Caco-2 (cell line): Measurements from ENCODE around the gene PDS5B. TPM values are rescaled to one million over a fixed set of nuclear protein-coding genes. Genes with fewer than 3 reads are reported as not detected.

Experiments
- BruUV-seq: library from RNA; stranded (reverse); fragments of 400-500 nt; replicated peaks from 2 replicates; lab custom pipeline; 2021; lab: Mats Ljungman, UMichigan
- CTCF ChIA-PET: fragments of 300-600 bp; sonication (Branson Sonifier 250); formaldehyde crosslinking; loops from one replicate; lab custom pipeline; 2022; ENCODE audit warnings: antibody characterized with exemption; lab: Charles Lee
- POLR2A ChIA-PET: fragments of 300-600 bp; sonication (Branson Sonifier 250); formaldehyde crosslinking; loops from one replicate; lab custom pipeline; 2022; ENCODE audit warnings: antibody characterized with exemption; lab: Charles Lee
- DNase-seq, 2 experiments: peaks; one replicate each; pipeline versions ENCODE4 v3.0.0 to v3.0.0-alpha.2; 2020 to 2022
- H3K27me3 ChIP-seq: replicated peaks from 2 replicates; pipeline ENCODE4 v1.6.0; 2011; ENCODE audit warnings: low read length; ENCODE audit not compliant: control insufficient read depth, insufficient read depth
- H3K36me3 ChIP-seq: 2 replicates; pipeline ENCODE4 v1.5.1; 2011; ENCODE audit warnings: low read length; ENCODE audit not compliant: control insufficient read depth, insufficient read depth
- H3K4me1 ChIP-seq: fragments of 250-450 bp; sonication (Bioruptor Pico); 2 replicates; pipeline ENCODE4 v1.5.1; 2020; ENCODE audit warnings: mild to moderate bottlenecking
- H3K4me3 ChIP-seq: 2 replicates; pipeline ENCODE4 v1.5.1; 2011; ENCODE audit warnings: low read depth, mild to moderate bottlenecking, control low read depth, low read length
- H3K9me3 ChIP-seq: fragments of 250-450 bp; sonication (Bioruptor Pico); 2 replicates; pipeline ENCODE4 v1.5.1; 2020; ENCODE audit warnings: mild to moderate bottlenecking, moderate library complexity
- H3K27ac Mint-ChIP-seq: one replicate; pipeline ENCODE4 v1.8.0; 2022; ENCODE audit warnings: mixed read lengths; ENCODE audit not compliant: unreplicated experiment
- H3K27me3 Mint-ChIP-seq: one replicate; pipeline ENCODE4 v1.8.0; 2022; ENCODE audit warnings: mixed read lengths; ENCODE audit not compliant: insufficient read depth, unreplicated experiment
- H3K36me3 Mint-ChIP-seq: one replicate; pipeline ENCODE4 v1.8.0; 2022; ENCODE audit warnings: mild to moderate bottlenecking, mixed read lengths; ENCODE audit not compliant: insufficient read depth, unreplicated experiment
- H3K4me1 Mint-ChIP-seq: one replicate; pipeline ENCODE4 v1.8.0; 2022; ENCODE audit warnings: low read depth, mixed read lengths; ENCODE audit not compliant: unreplicated experiment
- H3K4me3 Mint-ChIP-seq: one replicate; pipeline ENCODE4 v1.8.0; 2022; ENCODE audit warnings: mild to moderate bottlenecking, moderate library complexity, mixed read lengths; ENCODE audit not compliant: unreplicated experiment
- H3K9me3 Mint-ChIP-seq: one replicate; pipeline ENCODE4 v1.8.0; 2022; ENCODE audit warnings: mixed read lengths; ENCODE audit not compliant: unreplicated experiment
- intact Hi-C: fragments of 100-400 bp; cut with micrococcal nuclease; formaldehyde crosslinking; loops from one replicate; pipeline ENCODE4 v1.10.0; 2022; ENCODE audit not compliant: unreplicated experiment
- total RNA-seq: library from RNA; stranded (reverse); gene quantifications from 2 replicates; pipeline ENCODE4 v1.2.3, GENCODE V29; 2022
- TF ChIP-seq, protein P1 (sequence below), 2 experiments: fragments of 200-600 bp in 1 of 2; IDR thresholded peaks; 1 replicate in 1 of 2; 2 replicates in 1 of 2; pipeline versions ENCODE4 v1.5.1 to v1.8.0; 2011 to 2022; ENCODE audit warnings: antibody characterized with exemption in 1 of 2, control low read depth in 1 of 2, inconsistent platforms in 1 of 2, low read depth in 1 of 2, low read length in 1 of 2, mild to moderate bottlenecking in 1 of 2, moderate library complexity in 1 of 2; ENCODE audit not compliant: insufficient read depth in 1 of 2, severe bottlenecking in 1 of 2, unreplicated experiment in 1 of 2

PDS5B gene
- total RNA-seq, 1 experiment from 2014 or later = 54.9 TPM

DNA sequence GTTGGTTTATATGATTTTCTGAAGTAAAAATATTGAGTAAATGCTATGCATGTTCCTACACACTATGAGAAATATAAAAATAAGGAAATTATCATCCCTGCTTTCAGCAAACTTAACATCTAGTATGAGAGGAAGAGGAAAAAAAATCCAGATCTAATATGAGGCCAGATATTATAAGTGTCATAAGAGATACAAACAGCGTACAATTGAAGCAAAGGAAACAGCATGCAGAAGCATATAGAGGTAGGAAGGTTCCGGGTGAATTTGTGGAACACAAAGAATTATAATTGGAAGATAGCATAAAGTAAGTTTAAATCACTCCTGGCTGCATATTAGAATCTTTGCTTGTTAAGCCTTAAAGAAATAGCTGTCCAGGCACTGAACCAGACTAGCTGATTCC is 88.3 kb downstream of the PDS5B start:
- no TSS peak for BruUV-seq
- TF ChIP-seq, protein P1, sequence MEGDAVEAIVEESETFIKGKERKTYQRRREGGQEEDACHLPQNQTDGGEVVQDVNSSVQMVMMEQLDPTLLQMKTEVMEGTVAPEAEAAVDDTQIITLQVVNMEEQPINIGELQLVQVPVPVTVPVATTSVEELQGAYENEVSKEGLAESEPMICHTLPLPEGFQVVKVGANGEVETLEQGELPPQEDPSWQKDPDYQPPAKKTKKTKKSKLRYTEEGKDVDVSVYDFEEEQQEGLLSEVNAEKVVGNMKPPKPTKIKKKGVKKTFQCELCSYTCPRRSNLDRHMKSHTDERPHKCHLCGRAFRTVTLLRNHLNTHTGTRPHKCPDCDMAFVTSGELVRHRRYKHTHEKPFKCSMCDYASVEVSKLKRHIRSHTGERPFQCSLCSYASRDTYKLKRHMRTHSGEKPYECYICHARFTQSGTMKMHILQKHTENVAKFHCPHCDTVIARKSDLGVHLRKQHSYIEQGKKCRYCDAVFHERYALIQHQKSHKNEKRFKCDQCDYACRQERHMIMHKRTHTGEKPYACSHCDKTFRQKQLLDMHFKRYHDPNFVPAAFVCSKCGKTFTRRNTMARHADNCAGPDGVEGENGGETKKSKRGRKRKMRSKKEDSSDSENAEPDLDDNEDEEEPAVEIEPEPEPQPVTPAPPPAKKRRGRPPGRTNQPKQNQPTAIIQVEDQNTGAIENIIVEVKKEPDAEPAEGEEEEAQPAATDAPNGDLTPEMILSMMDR (IDR thresholded peaks at IDR 0.05; ENCODE audit: insufficient read depth in 1 of 2, low read depth in 1 of 2, low read length in 1 of 2, severe bottlenecking in 1 of 2, unreplicated experiment in 1 of 2) = no peak
- no peak overlapping the region for H3K27ac Mint-ChIP-seq
- no peak overlapping the region for H3K4me3 Mint-ChIP-seq
- H3K4me3 ChIP-seq = no peak overlapping the region
- H3K27me3 ChIP-seq = no peaks in the 10 kb centered on the region
- H3K4me1 ChIP-seq = no peaks in the 10 kb centered on the region
- no peaks in the 10 kb centered on the region for H3K9me3 ChIP-seq
- no peaks in the 10 kb centered on the region for H3K36me3 ChIP-seq
- H3K9me3 Mint-ChIP-seq = peaks cover 10% of the 10 kb centered on the region
- H3K36me3 Mint-ChIP-seq = peaks cover 35% of the 10 kb centered on the region
- no peaks in the 10 kb centered on the region for H3K4me1 Mint-ChIP-seq
- CTCF ChIA-PET = no interaction called here
- intact Hi-C loops = no loop called here
- H3K27me3 Mint-ChIP-seq = no peaks in the 10 kb centered on the region
- POLR2A ChIA-PET = no interaction called here
- DNase-seq = no peak

GRCh38 chr13:32676242-32676641 is 90.0 kb downstream of the PDS5B start:
- Mint-ChIP-seq H3K4me3 (no peak overlapping the region), H3K27ac (no peak overlapping the region), H3K27me3 (no peaks in the 10 kb centered on the region), H3K36me3 (peaks cover 43% of the 10 kb centered on the region), H3K9me3 (peaks cover 10% of the 10 kb centered on the region), H3K4me1 (no peaks in the 10 kb centered on the region)
- TF ChIP-seq, protein P1 (IDR thresholded peaks at IDR 0.05; ENCODE audit: insufficient read depth in 1 of 2, low read depth in 1 of 2, low read length in 1 of 2, severe bottlenecking in 1 of 2, unreplicated experiment in 1 of 2) = no peak
- ChIA-PET POLR2A (no interaction called here), CTCF (no interaction called here)
- Histone ChIP-seq H3K4me3 (no peak overlapping the region), H3K4me1 (no peaks in the 10 kb centered on the region), H3K9me3 (no peaks in the 10 kb centered on the region), H3K36me3 (no peaks in the 10 kb centered on the region), H3K27me3 (no peaks in the 10 kb centered on the region)
- no peak for DNase-seq
- intact Hi-C loops = no loop called here
- no TSS peak for BruUV-seq

DNA sequence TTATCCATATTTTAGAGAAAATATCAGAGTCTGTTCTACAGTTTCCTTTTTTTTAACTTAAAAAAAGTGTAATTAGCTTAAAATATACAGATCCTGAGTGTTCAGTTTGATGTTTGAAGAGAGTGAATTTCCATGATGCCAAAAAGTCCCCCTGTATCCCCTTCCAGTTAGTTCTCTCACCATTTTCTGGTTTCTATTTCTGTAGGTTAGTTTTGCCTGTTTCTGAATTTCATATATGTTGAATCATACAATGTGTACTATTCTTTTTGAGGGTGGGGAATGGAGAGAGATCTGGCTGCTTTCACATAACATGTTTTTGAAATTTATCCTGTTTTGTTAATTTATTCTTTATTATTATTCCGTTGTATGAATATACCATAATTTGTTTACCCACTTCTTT is 95.9 kb downstream of the PDS5B start:
- BruUV-seq = no TSS peak
- no peak overlapping the region for H3K27ac Mint-ChIP-seq
- Histone ChIP-seq H3K4me1 (no peaks in the 10 kb centered on the region), H3K4me3 (no peak overlapping the region), H3K36me3 (no peaks in the 10 kb centered on the region), H3K27me3 (no peaks in the 10 kb centered on the region), H3K9me3 (no peaks in the 10 kb centered on the region)
- TF ChIP-seq, protein P1 (IDR thresholded peaks at IDR 0.05; ENCODE audit: insufficient read depth in 1 of 2, low read depth in 1 of 2, low read length in 1 of 2, severe bottlenecking in 1 of 2, unreplicated experiment in 1 of 2) = no peak
- DNase-seq = no peak
- H3K9me3 Mint-ChIP-seq = no peaks in the 10 kb centered on the region
- peaks cover 36% of the 10 kb centered on the region for H3K36me3 Mint-ChIP-seq
- H3K27me3 Mint-ChIP-seq = no peaks in the 10 kb centered on the region
- intact Hi-C loops = no loop called here
- POLR2A ChIA-PET = no interaction called here
- no peaks in the 10 kb centered on the region for H3K4me1 Mint-ChIP-seq
- H3K4me3 Mint-ChIP-seq = no peak overlapping the region
- CTCF ChIA-PET = no interaction called here
